GM12878 (cell line): ENCODE results near the gene TMPRSS9. TPM values are rescaled to one million over a fixed set of nuclear protein-coding genes. Genes with fewer than 3 reads are reported as not detected.

Experiments used
- ETV6 ChIP-seq, 2 experiments: fragments of 450-650 bp in 1 of 2; IDR thresholded peaks in 1 of 2; conservative IDR thresholded peaks in 1 of 2; 2 replicates each; pipeline ENCODE4 v1.6.1; 2014; ENCODE audit warnings: antibody characterized with exemption in 1 of 2, borderline replicate concordance in 1 of 2, low read depth in 1 of 2, mild to moderate bottlenecking in 1 of 2, moderate library complexity in 1 of 2
- FOS ChIP-seq: IDR thresholded peaks from 3 replicates; pipeline ENCODE4 v1.6.1; 2011; ENCODE audit warnings: borderline replicate concordance; ENCODE audit not compliant: insufficient read length; ENCODE audit errors: extremely low read depth
- HDGF ChIP-seq: fragments of 450-650 bp; IDR thresholded peaks from 2 replicates; pipeline ENCODE4 v1.6.1; 2016; ENCODE audit warnings: antibody characterized with exemption
- JUND ChIP-seq: IDR thresholded peaks from 2 replicates; pipeline ENCODE4 v1.6.1; 2012; ENCODE audit warnings: low read depth, mild to moderate bottlenecking, low read length, improper control_type of control experiment, moderate library complexity
- KDM1A ChIP-seq: fragments of 200-600 bp; sonication (generic); IDR thresholded peaks from 2 replicates; pipeline ENCODE4 v1.6.1; 2016; ENCODE audit warnings: borderline replicate concordance
- MTA2 ChIP-seq: fragments of 450-650 bp; IDR thresholded peaks from 2 replicates; pipeline ENCODE4 v1.6.1; 2016; ENCODE audit warnings: low read depth, mild to moderate bottlenecking, moderate library complexity
- MYC ChIP-seq: IDR thresholded peaks from 2 replicates; pipeline ENCODE4 v1.6.1; 2011; ENCODE audit warnings: mild to moderate bottlenecking, low read length, moderate library complexity, inconsistent platforms; ENCODE audit not compliant: insufficient read depth, insufficient replicate concordance, insufficient read length, severe bottlenecking
- RFX5 ChIP-seq: IDR thresholded peaks from 2 replicates; pipeline ENCODE4 v1.6.1; 2011; ENCODE audit warnings: low read depth, low read length, improper control_type of control experiment
- RUNX3 ChIP-seq: IDR thresholded peaks from 2 replicates; pipeline ENCODE4 v1.6.1; 2012; ENCODE audit warnings: low read length, inconsistent platforms
- SIN3A ChIP-seq: IDR thresholded peaks from 2 replicates; pipeline ENCODE4 v1.6.1; 2012; ENCODE audit warnings: low read depth, low read length, improper control_type of control experiment
- YBX1 ChIP-seq: fragments of 450-650 bp; IDR thresholded peaks from 2 replicates; pipeline ENCODE4 v1.6.1; 2016; ENCODE audit warnings: antibody characterized with exemption
- YY1 ChIP-seq: IDR thresholded peaks from 2 replicates; pipeline ENCODE4 v1.6.1; 2011; ENCODE audit warnings: low read depth, mild to moderate bottlenecking, low read length
- polyA plus RNA-seq, 11 experiments: library from polyadenylated mRNA; depleted of rRNA in 4 of 11; unstranded in 6 of 11; stranded (reverse) in 5 of 11; fragments of >200 nt; fragmentation: Nextera tagmentation in 4 of 11; fragmentation: Illumina TruSeq in 1 of 11; extraction: Ambion mirVana in 4 of 11; extraction: Trizol in 1 of 11; gene quantifications; 1 replicate in 1 of 11; 2 replicates in 10 of 11; pipeline versions ENCODE4 v1.2.1 to v1.2.3, GENCODE V29; 2011 to 2016; ENCODE audit warnings: inconsistent platforms in 2 of 11, missing spikeins in 2 of 11, low read depth in 1 of 11
- total RNA-seq, 4 experiments: library from RNA; depleted of rRNA in 3 of 4; stranded (reverse); fragments of >200 nt in 3 of 4; fragmentation: Illumina TruSeq in 1 of 4; extraction: Trizol in 1 of 4; gene quantifications; 2 replicates each; pipeline versions ENCODE4 v1.2.1 to v1.2.3, GENCODE V29; 2013 to 2021
- TF ChIP-seq, protein P1 (sequence below): fragments of 450-650 bp; formaldehyde crosslinking; IDR thresholded peaks from 2 replicates; pipeline ENCODE4 v1.4.0; 2020; ENCODE audit warnings: mild to moderate bottlenecking, moderate library complexity
- TF ChIP-seq, protein P2 (sequence below): IDR thresholded peaks from 2 replicates; pipeline ENCODE4 v1.6.1; 2012; ENCODE audit warnings: low read depth, low read length, improper control_type of control experiment
- TF ChIP-seq, protein P3 (sequence below): fragments of 450-650 bp; IDR thresholded peaks from 2 replicates; pipeline ENCODE4 v1.6.1; 2018; ENCODE audit warnings: mild to moderate bottlenecking, low read depth, moderate library complexity; ENCODE audit not compliant: partially characterized antibody
- TF ChIP-seq, protein P4 (sequence below): fragments of 450-650 bp; IDR thresholded peaks from 2 replicates; pipeline ENCODE4 v1.6.1; 2017; ENCODE audit warnings: borderline replicate concordance
- TF ChIP-seq, protein P5 (sequence below): IDR thresholded peaks from 2 replicates; pipeline ENCODE4 v1.6.1; 2012; ENCODE audit warnings: low read depth, low read length, improper control_type of control experiment

Gene TMPRSS9
- total and polyA plus RNA-seq, 10 of the 15 experiments (the other 5 are each of a cell fraction or from before 2014, with no cell fraction given), result 0.24 TPM; not detected in 9

DNA sequence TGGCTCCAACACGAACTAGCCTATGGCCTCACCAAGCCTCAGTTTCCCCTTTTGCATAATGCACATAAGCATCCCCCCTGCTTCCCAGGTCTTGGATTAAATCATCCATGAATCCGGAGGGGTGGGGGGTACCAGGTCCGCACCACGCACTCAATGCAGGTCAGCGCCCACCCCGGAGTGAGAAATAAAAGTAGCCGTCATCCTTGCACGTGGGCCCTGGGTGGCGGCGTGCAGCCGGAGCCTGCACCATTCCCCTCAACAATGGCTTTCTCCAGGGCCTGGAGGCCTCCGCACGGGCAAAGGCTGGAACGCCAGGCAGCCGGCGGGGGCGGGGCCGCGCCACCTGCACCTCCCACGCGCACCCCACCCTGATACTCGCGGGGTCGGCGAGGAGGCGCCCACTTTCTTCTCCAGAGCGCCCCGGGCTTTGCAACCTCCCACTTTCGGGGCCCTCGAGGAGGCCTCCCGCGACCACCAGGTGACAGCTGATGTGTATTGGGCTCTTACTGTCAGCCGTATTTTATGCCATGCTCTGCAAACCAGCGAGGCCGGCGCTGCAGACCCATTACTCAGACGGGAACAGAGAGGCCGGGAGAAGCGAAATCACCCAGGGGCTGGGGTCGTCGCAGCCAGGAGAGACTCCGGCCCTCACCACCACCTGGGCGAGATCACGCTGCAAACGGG, 115.1 kb downstream of the TMPRSS9 start (continued):
- TF ChIP-seq, protein P1, sequence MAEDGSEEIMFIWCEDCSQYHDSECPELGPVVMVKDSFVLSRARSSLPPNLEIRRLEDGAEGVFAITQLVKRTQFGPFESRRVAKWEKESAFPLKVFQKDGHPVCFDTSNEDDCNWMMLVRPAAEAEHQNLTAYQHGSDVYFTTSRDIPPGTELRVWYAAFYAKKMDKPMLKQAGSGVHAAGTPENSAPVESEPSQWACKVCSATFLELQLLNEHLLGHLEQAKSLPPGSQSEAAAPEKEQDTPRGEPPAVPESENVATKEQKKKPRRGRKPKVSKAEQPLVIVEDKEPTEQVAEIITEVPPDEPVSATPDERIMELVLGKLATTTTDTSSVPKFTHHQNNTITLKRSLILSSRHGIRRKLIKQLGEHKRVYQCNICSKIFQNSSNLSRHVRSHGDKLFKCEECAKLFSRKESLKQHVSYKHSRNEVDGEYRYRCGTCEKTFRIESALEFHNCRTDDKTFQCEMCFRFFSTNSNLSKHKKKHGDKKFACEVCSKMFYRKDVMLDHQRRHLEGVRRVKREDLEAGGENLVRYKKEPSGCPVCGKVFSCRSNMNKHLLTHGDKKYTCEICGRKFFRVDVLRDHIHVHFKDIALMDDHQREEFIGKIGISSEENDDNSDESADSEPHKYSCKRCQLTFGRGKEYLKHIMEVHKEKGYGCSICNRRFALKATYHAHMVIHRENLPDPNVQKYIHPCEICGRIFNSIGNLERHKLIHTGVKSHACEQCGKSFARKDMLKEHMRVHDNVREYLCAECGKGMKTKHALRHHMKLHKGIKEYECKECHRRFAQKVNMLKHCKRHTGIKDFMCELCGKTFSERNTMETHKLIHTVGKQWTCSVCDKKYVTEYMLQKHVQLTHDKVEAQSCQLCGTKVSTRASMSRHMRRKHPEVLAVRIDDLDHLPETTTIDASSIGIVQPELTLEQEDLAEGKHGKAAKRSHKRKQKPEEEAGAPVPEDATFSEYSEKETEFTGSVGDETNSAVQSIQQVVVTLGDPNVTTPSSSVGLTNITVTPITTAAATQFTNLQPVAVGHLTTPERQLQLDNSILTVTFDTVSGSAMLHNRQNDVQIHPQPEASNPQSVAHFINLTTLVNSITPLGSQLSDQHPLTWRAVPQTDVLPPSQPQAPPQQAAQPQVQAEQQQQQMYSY, result no peak
- TF ChIP-seq KDM1A (peak; percentile 96; the same call in 1 of the 2 replicates), RFX5 (no peak), YBX1 (no peak), MTA2 (no peak), RUNX3 (no peak), SIN3A (peak; percentile 32; the same call in 1 of the 2 replicates), ETV6 (conservative IDR thresholded peaks at IDR 0.05 in 1 of 2, IDR thresholded peaks at IDR 0.05 in 1 of 2; ENCODE audit: borderline replicate concordance in 1 of 2, low read depth in 1 of 2) (no peak), MYC (no peak), JUND (no peak), HDGF (no peak; the same call in 1 of the 2 replicates), FOS (no peak), YY1 (no peak)
- TF ChIP-seq, protein P2, sequence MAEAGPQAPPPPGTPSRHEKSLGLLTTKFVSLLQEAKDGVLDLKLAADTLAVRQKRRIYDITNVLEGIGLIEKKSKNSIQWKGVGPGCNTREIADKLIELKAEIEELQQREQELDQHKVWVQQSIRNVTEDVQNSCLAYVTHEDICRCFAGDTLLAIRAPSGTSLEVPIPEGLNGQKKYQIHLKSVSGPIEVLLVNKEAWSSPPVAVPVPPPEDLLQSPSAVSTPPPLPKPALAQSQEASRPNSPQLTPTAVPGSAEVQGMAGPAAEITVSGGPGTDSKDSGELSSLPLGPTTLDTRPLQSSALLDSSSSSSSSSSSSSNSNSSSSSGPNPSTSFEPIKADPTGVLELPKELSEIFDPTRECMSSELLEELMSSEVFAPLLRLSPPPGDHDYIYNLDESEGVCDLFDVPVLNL, result no peak
- TF ChIP-seq, protein P3, sequence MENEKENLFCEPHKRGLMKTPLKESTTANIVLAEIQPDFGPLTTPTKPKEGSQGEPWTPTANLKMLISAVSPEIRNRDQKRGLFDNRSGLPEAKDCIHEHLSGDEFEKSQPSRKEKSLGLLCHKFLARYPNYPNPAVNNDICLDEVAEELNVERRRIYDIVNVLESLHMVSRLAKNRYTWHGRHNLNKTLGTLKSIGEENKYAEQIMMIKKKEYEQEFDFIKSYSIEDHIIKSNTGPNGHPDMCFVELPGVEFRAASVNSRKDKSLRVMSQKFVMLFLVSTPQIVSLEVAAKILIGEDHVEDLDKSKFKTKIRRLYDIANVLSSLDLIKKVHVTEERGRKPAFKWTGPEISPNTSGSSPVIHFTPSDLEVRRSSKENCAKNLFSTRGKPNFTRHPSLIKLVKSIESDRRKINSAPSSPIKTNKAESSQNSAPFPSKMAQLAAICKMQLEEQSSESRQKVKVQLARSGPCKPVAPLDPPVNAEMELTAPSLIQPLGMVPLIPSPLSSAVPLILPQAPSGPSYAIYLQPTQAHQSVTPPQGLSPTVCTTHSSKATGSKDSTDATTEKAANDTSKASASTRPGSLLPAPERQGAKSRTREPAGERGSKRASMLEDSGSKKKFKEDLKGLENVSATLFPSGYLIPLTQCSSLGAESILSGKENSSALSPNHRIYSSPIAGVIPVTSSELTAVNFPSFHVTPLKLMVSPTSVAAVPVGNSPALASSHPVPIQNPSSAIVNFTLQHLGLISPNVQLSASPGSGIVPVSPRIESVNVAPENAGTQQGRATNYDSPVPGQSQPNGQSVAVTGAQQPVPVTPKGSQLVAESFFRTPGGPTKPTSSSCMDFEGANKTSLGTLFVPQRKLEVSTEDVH, result no peak
- TF ChIP-seq, protein P4, sequence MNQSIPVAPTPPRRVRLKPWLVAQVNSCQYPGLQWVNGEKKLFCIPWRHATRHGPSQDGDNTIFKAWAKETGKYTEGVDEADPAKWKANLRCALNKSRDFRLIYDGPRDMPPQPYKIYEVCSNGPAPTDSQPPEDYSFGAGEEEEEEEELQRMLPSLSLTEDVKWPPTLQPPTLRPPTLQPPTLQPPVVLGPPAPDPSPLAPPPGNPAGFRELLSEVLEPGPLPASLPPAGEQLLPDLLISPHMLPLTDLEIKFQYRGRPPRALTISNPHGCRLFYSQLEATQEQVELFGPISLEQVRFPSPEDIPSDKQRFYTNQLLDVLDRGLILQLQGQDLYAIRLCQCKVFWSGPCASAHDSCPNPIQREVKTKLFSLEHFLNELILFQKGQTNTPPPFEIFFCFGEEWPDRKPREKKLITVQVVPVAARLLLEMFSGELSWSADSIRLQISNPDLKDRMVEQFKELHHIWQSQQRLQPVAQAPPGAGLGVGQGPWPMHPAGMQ, result no peak
- TF ChIP-seq, protein P5, sequence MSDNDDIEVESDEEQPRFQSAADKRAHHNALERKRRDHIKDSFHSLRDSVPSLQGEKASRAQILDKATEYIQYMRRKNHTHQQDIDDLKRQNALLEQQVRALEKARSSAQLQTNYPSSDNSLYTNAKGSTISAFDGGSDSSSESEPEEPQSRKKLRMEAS, result no peak
